Measurements from ENCODE around the gene RNF43.

DNA sequence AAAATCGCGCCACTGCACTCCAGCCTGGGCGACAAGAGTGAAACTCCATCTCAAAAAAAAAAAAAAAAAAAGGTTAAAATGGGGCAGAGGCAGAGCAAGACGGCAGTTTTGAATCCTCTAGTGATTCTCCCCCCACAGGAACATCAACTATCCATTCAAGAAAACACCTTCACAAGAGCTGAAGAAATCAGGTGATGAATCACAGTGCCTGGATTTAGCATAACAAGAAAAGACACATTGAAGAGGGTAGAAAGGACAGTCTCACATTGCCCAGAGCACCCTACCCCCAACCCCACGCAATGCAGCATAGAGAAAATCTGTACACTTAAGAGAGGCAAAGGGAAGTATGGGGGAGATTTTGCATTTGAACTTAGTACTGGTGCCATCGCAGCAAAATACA lies 28.8 kb upstream of the RNF43 start:
- TF ChIP-seq YY1 (IDR thresholded peaks at IDR 0.05; ENCODE audit: low read depth) (no peak), TEAD4 (IDR thresholded peaks at IDR 0.05) (no peak), RAD21 (IDR thresholded peaks at IDR 0.05; ENCODE audit: low read depth) (no peak), CEBPB (IDR thresholded peaks at IDR 0.05) (no peak)
- TF ChIP-seq, protein P1, sequence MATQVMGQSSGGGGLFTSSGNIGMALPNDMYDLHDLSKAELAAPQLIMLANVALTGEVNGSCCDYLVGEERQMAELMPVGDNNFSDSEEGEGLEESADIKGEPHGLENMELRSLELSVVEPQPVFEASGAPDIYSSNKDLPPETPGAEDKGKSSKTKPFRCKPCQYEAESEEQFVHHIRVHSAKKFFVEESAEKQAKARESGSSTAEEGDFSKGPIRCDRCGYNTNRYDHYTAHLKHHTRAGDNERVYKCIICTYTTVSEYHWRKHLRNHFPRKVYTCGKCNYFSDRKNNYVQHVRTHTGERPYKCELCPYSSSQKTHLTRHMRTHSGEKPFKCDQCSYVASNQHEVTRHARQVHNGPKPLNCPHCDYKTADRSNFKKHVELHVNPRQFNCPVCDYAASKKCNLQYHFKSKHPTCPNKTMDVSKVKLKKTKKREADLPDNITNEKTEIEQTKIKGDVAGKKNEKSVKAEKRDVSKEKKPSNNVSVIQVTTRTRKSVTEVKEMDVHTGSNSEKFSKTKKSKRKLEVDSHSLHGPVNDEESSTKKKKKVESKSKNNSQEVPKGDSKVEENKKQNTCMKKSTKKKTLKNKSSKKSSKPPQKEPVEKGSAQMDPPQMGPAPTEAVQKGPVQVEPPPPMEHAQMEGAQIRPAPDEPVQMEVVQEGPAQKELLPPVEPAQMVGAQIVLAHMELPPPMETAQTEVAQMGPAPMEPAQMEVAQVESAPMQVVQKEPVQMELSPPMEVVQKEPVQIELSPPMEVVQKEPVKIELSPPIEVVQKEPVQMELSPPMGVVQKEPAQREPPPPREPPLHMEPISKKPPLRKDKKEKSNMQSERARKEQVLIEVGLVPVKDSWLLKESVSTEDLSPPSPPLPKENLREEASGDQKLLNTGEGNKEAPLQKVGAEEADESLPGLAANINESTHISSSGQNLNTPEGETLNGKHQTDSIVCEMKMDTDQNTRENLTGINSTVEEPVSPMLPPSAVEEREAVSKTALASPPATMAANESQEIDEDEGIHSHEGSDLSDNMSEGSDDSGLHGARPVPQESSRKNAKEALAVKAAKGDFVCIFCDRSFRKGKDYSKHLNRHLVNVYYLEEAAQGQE (IDR thresholded peaks at IDR 0.05; ENCODE audit: low read depth), result no peak
